GM18951 (cell line): ENCODE data around the gene CCDC8.

ENCODE experiments used
- POLR2A ChIP-seq: IDR thresholded peaks from 4 replicates; pipeline ENCODE4 v1.6.1; 2011; ENCODE audit warnings: mild to moderate bottlenecking; ENCODE audit not compliant: insufficient read length, insufficient read depth; ENCODE audit errors: extremely low read depth
- in situ Hi-C: fragments of 300-500 bp; cut with MboI; formaldehyde crosslinking; loops from one replicate; pipeline ENCODE4 v1.12.0; 2022; ENCODE audit warnings: low sequenced_read_pairs, mixed read lengths, inconsistent platforms; ENCODE audit not compliant: unreplicated experiment

The CCDC8 gene

DNA sequence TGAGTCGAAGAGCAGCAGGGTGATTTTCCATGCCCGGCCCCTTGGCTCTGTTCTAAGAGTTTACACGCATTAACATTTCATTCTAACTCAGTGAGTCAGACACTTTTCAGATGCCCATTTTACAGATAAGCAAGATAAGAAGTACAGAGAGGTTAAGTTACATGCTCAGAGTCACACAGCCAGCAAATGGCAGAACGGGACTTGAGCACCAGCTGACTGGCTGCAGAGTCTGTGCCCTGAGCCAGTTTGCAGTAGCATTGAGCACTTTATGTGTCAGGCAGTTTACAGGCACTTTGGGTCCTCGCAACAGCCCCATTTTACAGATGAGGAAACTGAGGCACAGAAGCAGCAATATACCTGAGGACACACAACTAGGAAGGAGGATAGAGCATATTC, 19.0 kb downstream of the CCDC8 start:
- in situ Hi-C loops: no loop called here
- TF ChIP-seq POLR2A: no peak

DNA sequence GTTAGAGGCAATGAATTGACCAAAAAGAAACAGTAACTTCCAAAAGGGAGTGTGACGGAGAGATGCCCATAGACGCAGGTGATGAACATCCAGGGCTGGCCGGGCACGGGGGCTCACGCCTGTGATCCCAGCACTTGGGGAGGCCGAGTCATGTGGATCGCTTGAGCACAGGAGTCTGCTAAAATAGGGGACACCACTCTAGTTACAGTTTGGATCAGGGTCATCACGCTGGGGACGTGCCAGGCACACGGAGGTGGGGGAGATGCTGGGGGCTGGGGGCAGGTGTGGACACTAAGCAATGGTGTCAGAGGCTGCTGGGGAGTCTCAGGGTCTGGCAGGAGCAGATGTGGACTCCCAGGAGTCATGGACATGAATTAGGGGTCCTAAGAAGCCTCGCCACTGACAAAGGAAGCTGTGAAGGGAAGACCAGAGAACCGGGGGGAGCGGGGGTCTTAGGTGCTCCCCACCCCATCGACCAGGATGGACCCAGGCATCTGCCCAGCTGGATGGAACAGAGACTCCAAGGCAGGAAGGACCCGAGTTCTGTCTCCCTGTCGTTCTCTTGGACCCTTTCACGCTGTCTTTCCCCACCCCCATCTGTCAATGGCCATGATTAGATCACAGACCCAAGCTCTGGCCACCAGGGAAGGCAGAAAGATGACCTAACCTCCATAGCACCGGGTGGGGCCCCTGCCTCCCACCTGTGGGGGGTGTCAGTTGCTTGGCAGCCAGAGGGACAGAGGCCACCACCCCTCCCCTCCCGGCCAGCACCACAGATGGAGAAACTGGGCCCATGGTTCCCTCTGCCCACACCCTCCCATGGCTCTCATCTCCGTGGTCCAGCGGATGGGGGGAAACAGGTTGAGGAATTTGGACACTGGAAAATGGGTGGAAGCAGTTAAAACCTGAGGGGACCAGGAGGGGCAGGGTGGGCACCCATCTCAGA, 19.6 kb downstream of the CCDC8 start:
- in situ Hi-C loops: no loop called here
- no peak for TF ChIP-seq POLR2A

DNA sequence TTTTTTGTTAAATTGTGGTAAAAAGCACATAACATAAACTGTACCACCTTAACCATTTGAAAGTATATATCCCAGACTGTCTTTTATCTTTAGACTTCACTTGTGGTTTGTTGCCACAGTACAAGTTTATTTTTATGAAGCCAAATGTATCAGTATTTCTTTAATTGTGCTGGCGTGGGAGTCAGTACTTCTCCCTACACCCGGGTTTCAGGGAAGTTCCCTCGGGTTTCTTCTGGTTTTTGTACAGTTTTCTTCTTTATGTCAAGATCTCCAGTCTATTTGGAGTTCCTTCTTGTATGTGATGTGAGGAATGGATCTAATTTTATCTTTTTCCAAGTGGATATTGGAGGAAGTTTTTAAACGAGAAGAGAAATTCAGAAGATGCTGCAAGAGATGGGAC, 20.5 kb downstream of the CCDC8 start:
- in situ Hi-C loops: no loop called here
- TF ChIP-seq POLR2A: no peak

DNA sequence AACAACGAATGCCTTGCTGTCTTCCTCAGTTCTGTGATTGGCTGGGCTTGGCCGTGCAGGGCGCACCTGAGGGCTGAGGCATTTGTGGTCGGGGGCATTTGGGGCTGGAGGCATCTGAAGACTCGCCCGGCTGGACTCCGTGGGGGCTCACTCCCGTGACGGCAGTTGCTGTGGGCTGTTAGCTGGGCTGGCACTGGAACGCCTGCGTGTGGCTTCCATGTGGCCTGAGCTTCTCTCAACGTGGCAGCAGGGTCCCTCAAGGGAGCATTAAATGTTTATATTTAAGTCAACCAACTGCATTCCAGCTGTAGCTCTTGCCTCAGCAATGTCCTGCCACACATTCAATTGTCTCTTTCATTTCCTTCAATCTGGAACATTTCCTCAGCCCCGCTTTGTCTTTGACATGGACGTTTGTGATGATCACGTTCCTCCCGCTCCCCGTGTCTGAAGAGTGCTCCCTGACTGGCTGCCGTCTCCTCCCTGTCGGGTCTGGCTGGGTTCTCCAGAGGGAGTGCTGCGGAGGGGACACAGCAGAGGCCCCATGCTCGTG, 21.0 kb downstream of the CCDC8 start:
- TF ChIP-seq POLR2A: no peak
- in situ Hi-C loops: no loop called here

DNA sequence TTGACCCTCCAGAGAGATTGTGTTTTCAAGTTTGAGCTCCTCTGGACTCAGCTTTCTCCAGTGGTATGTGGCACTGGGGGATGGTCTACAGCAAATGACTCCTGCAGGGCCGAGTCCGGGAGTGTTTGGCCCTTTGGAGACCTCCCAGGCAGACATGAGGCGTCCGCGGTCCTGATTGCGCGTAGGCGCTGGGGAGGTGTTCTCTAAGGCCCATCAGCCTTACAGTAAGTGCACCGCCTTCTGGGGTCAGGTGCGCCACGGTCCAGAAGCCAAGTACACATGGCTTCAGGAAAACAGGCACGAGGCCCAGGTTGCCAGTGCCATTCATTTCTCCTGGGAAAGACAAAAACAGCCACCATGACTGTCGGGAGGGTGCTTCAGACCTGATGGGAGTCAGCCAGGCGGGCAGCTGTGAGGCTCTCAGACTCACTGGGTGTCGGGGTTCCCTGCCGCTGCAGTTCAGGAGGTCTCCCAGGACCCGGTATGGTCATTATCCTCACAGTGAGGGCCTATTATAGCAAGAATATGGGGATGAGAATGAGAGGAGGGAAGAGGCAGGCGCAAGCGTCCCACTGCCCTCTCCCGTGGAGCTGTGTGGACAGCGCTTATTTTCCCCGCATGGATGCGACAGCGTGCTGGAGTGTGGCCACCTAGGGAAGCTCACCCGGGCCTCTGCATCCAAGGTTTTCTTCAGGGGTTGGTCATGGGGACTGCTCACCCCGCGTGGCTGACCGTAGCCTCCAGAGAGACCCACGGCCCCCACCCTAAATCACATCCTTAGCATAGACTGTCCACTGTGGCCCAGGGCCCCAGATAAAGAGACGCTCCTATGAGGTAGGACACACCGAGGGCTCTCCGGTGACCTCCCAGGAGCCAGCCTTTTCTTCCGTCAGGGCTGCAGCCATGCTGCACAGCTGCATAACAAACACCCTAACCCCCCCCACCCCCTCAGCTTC, 21.8 kb downstream of the CCDC8 start:
- in situ Hi-C loops: no loop called here
- TF ChIP-seq POLR2A: no peak

DNA sequence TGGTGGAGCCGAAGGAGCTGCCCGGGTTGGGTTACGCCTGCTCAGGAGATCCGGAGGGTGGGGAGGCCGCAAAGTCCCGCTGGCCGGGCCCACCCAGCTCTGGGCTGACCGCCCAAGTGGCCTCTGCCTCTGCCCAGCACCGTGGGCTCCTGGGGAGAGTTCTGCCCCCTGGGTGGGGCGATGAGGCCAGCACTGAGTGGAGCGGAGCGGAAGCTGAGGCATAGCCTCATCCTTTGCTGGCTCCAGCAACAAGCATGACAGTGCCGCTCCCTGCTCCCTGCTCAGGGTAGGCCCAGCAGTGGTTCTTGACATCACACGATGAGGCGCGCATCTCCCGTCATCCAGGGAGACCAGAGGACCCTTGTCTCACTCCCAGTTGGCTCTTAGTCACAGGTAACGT, 22.5 kb downstream of the CCDC8 start:
- in situ Hi-C loops: no loop called here
- TF ChIP-seq POLR2A: no peak

DNA sequence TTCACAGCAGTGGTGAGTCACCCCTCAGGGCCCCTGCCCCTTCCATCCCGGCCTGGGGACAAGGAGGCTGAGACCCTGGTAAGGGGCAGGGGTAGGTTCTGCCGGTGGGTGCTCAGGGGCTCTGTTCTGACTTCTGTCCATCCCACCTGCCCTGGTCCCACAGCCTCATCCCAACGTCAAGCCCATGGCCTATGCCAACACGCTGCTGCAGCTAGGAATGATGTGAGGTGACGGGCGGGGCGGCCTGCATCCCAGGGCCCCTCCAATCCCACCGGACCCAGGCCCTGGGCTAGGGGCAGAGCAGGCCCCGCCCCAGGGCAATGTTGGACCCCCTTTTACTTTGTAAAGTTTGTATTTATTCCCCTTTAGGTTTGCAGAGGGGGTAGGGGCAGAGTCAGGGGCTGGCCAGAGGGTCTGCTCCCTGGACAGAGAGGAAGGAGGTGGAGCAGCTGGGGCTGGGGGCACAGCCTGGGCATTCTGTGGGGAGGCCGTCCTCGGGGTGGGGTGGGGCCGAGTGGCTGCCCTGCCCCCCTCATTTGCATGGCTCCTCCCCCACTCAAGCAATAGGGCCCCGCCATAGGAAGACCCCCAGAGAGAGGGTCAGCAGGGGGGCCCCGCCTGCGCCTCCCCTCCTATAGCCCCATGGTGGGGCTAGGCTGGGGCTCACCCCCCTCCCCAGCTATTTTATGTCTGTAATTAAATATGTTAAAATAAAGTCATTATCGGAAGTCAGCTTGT, 23.1 kb downstream of the CCDC8 start:
- no peak for TF ChIP-seq POLR2A
- in situ Hi-C loops: no loop called here

DNA sequence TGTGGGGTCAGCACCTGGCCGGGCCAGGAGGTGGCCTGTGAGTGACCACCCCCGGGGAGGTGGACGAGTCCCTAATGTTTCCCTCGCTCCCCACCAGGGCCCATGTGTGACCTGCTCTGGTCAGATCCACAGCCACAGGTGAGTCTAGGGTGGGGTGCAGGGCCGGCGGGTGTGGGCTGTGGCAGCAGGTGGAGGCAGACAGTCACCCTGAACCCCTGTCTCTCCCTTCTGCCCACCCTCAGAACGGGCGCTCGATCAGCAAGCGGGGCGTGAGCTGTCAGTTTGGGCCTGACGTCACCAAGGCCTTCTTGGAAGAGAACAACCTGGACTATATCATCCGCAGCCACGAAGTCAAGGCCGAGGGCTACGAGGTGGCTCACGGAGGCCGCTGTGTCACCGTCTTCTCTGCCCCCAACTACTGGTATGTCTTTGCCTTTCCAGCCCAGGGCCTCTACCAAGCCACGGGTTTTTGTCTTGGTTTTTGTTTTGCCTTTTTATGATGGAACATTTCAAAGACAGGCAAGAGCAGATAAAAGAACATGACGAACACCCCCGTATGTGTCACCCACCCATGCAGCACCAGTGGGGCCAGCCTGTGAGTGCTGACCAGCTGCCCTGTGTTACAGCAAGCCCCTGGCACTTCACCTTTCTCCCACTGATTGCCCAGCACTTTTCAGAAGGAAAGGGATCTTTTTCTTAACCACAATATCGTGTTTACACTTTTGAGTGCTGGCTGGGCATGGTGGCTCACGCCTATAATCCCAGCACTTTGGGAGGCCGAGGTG, 24.9 kb downstream of the CCDC8 start:
- no peak for TF ChIP-seq POLR2A
- in situ Hi-C loops: no loop called here

DNA sequence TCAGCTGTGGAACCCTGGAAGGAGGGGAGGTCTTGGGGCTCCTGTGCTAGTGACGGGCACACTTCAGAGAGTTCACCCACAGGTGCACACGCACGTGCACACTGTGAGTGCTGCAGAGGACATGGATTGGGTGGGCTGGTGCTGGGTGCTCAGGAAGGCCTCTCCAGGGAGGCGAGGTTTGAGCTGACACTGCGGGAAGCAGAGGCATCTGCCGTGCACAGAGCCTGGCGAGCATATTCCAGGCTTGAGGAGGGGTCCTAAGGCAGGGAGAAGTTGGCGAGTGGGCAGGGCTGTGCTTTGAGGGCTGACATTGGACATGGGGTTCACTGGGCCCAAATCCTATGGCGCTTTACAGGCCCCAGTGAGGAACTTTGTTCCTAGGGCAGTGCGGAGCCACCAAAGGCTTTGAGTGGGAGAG, 25.6 kb downstream of the CCDC8 start:
- TF ChIP-seq POLR2A: no peak
- in situ Hi-C loops: no loop called here

DNA sequence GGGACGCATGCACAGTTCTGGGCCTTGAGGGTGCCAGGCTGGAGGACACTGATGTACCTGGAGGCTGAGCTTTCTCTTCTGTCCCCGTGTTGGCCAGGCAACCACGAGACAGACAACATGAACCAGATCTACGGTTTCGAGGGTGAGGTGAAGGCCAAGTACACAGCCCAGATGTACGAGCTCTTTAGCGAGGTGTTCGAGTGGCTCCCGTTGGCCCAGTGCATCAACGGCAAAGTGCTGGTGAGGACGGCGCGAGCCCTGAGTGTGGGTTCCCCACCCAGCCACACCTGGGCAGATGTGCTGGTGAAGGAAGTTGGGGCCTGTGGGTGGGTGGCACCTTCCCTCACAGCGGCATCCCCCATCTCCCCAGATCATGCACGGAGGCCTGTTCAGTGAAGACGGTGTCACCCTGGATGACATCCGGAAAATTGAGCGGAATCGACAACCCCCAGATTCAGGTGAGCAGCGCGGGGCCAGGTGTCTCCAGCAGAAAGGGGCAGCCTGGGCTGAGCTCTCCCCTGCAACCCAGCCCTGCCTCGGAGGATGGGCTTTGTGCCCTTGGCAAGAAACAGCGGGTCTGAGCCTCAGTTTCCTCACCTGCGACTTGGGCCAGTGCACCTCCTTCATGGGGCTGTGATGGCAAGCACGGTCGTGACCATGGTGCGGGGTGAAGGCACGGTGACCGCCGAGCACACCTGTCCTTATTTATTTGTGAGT, 26.2 kb downstream of the CCDC8 start:
- in situ Hi-C loops: no loop called here

DNA sequence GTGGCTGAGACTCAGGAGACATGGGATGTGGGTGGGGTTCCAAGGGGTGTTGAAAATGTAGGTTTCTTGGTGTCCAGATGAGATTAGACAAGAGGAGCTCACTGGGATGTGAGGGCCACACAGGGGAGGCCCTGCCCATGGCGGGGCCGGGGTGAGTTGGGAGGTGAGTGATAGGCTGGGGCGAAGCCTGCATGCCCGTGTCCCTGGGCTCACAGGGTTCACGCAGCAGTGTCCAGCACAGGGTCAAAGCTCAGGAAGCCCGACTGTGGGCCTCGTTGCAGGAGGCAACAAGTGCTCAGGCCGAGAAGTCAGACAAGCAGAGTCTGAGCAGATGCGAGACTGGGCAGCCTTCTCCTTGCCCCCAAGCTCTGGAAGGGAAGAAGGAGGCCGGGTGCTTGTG, 27.2 kb downstream of the CCDC8 start:
- in situ Hi-C loops: no loop called here

More for the DNA sequence above, 26.2 kb downstream of the CCDC8 start:
- TF ChIP-seq POLR2A: no peak

More for the DNA sequence above, 27.2 kb downstream of the CCDC8 start:
- no peak for TF ChIP-seq POLR2A
